Measurements from ENCODE around the gene TRAF3. TPM values are rescaled to one million over a fixed set of nuclear protein-coding genes. Genes with fewer than 3 reads are reported as not detected.

The TRAF3 gene
- total RNA-seq, 1 experiment from 2014 or later, result 14.0 TPM

DNA sequence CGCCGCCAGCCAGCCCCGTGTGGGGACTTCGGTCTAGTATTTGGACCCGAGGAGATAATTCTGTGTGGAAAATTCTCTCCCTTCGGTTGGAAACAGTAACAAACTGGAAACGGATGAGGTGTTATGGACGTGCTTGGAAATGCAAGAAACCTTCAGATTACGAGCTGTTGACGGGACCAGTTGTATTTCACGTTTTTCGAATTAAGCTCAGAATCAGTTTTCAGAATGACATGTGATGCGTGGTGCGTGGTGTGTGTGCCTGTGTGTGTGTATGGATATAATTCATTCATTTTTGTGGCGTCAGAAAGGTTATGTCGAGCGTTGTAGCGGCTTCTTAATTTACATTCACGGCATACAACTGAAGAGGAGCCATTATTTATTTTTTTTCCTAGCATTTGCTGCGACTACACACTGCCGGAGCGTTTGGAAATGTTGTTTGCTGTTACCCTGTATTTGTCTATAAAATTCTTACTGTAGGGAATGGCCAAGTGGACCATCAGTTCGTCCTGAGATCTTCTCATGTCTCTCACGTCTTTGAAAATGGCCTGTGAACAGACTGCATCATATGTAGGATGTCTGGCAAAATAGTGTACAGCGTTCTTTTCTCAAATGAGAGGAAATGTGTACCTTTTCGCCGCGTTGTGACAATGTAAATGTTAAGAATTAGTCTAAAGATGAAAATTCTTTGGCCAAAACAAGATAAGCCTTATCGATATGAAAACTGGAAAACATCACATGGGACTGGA lies 1.3 kb downstream of the TRAF3 start:
- DNase-seq (ENCODE audit: low spot score), result no peak

DNA sequence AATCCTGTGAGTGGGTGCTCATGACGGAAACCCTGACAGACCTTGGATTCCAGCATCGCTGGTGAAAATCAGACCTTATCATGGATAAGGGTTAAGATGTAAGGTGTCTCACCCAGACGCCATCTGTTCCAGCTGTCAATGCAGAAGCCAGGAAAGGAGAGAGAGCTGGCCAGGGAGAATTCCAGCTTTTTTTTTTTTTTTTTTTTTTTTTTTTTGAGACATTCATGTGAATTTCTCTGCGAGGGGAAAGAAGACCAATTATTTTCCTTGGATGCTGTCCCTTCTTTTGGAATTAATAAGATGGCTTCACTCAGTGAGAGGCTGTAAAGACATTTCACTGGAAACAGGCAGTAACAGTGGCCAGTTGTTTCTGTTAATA lies 1.8 kb downstream of the TRAF3 start:
- DNase-seq (ENCODE audit: low spot score), result no peak

DNA sequence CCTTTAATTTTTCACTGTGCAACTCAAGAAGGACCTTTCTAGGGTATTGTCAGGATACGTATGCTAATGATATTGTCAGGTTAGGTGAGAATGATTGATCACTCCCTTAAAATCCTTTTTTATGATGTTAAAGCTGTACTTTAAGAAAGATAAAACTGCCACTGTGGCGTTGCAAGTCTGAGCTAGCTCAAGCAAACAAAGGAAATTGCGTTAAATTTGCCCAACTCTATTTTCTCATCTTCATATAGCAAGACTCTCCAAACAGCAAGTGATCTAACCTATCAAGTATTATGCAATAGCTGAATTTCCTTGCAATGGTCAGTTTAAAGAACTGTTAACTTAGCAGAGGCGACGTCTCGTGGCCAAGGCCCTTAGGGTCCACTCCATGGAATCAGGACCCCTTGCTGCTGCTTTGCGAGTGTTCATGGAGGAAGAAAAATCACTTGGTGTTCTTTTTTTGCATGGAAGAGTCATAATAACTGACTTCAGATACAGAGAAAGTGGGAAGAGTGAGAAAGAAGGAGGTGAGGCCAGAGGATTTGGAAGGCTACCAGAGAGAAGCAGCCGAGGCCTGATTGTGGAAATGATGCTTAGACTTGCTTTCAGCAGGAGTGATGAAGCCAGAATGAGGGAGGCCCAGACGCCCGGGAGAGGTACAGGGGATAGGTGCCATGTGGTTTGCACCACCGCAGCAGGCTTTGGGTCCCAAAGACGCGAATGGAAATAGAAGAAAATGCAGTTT lies 2.5 kb downstream of the TRAF3 start:
- DNase-seq (ENCODE audit: low spot score), result no peak

DNA sequence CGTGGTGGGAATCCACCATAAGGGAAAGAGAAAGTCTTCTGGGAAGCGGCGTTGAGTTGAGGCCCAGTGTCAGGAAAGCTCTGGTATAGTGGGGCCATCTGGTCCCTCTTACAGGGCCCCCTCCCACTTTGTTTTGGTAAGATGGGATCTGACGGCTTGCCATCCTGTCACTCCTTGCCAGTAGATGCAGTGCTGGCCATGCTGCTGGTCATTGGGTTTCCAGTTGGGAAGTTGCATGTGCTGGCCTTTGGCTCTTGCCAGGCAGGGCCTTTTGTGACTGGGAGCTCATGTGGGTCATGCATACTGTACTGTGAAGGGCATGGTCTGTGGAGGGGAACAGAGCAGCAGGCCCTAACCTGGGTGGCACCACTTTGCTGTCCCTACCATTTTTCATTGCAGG lies 3.8 kb downstream of the TRAF3 start:
- DNase-seq (ENCODE audit: low spot score), result no peak

DNA sequence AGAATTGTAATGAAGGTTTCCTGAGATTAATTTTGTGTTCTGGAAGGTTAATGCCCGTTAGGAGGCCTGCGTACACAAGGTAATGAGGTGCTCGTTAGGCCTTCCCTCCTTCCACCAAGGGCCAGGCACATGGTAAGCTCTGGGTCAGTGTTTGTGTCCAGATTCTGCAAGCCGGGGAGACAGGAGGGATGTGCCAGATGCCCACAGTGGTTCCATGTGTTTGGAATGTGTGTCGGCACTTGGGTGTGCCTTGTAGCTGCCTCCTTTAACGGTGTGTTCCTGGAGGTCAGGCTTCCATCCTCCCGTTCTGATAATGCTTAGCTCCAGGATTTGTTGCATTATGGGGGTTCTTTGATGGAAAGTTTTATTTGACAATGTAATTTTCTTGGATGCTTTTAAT lies 5.7 kb downstream of the TRAF3 start:
- DNase-seq (ENCODE audit: low spot score), result no peak

DNA sequence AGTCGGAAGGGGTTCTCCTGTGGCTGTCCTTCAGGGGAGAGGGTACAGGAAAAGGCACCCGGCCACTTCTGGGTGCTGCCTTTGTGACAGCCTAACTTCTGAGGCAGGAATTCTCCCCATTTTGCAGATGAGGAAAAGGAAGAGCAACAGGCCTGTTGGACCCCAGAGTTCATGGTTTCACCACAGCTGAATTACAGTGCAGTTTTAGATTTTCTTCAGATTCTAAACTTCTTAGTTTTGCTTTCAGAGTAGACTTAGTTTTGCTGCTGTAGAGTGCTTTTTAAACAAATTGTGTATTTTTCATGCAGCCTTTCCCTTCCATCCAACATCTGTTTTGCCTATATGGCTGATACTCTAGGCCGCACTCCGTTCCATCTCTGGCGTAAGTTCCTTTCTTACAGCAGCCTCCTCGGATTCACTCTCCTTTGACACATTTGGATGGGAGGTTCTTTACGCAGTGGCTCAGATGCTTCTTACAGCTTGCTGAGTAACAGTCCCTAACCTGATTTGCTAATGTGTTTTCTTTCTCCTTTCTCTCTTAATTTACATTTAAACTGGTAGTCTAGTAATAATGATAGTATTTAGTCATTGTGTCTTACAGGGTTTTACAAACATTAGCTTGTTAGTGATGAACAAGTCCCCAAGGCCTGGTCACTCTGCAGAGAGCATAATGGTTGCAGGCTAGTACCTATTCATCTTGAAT lies 7.8 kb downstream of the TRAF3 start:
- DNase-seq (ENCODE audit: low spot score), result no peak

DNA sequence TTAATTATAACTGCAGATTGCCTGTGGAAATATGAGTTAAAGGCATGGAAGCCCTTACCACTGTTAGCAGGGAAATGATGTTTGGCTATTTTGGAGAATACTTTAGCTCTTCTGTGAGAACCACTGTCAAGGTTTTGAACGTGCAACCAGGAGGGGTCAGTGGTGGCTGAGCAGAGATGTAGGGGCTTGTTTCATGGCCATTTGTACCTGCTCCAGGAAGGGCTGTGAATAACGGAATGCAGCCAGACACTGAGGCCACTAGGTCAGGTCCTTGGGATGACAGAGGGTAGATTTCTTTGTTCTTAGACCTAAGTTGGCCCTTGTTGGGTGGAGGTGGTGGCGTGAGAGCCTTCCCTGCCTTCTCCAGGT lies 8.3 kb downstream of the TRAF3 start:
- DNase-seq (ENCODE audit: low spot score), result no peak

DNA sequence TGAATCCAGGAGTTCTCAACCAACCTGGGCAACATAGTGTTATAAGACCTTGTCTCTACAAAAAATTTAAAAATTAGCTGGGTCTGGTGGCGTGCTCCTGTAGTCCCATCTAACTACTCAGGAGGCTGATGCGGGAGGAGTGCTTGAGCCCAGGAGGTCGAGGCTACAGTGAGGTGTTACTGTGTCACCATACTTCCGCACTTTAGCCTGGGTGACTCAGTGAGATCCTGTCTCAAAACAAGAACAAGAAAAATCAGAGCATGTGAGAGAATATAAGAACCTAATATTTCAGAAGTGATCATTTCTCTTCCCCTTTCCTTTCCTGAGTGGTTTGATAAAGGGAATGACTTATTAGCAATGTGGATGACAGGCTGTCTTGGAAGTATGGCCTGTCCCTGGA lies 9.5 kb downstream of the TRAF3 start:
- no peak for DNase-seq (ENCODE audit: low spot score)

DNA sequence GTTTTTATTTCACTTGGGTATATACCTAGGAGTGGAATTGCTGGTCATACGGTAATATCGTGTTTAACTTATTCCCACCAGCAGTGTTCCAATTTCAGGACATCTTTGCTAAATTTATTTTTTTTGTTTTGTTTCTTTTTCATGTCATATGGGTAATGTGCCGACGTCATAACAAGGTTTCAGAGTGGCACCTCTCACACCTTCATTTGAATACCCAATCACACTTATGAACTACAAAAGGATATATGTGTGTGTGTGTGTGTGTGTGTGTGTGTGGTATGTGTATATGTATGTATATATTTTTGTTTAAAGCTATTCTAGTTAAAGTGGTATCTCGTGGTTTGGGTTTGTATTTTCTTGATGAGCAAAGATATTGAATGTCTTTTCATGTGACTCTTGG lies 12.1 kb downstream of the TRAF3 start:
- DNase-seq (ENCODE audit: low spot score), result no peak

DNA sequence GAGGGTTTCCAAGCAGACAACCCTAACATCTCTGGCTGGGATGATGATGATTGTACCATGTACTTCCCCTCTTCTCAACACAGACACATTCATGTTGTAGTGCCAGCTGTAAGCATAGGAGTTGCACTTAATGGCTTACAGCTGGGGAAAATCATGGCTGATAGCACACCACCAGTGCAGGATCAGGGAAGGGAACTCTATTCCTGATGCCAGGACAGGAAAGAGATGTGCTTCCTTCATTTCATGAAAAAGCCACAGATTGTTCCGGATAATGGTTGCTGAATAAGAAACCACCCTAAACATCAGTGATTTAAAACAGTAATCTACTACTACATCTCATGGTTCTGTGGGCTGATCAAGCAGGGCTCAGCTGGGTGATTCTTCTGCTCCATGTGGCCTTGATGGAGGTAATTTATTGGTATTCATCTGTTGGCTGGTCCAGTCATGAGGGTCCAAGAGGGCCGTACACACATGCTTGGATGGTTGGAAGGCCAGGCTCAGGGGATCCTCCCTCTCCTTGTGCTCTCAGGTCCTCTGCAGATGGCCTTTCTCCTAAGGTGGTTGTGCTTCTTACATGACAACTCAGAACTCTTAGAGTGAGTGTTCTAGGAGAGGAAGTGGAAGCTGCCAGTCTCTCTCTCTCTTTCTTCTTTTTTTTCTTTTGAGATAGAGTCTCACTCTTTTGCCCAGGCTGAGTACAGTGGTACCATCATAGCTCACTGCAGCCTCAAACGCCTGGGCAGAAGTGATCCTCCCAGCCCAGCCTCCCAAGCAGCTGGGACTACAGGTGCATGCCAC lies 16.5 kb downstream of the TRAF3 start:
- no peak for DNase-seq (ENCODE audit: low spot score)

DNA sequence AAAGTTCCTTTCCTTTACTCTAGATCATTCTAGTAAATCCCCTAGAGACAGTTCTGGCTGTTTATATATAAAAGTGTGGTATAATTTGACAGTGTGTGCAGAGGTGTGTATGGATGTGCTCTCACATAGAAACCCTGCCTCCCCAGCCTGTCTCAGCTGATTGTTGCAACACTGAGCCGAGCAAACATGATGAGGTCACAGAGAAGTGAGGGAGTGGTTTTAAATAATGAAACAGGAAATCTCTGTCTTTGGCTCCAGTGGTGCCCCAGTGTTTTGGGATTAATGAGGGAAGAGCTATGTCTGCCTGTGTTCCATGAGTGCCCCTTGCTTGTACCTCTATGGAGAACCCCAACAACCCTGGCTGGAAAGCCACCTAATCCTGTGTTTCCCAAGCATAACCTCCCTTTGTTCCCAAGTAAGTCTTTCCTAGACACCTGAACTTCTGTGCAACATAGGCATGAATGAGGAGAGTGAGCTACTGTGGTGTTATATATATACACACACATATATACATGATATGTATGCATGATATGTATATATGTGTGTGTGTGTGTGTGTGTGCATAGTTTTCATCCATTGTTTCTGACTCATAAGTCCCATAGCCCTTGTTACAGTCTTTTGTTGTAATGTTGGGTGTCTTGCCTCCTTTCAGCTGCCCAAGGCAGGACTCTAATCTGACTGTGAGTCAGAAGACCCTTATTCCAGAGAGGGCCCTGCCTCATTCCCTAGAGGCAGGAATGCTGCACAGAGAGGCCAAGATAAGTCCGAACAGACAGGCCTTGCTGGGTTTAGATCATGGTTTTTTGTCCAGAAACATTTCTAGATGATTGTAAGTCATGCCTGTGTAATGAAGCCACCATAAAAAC lies 18.0 kb downstream of the TRAF3 start:
- peak; percentile 50 for DNase-seq (ENCODE audit: low spot score)

DNA sequence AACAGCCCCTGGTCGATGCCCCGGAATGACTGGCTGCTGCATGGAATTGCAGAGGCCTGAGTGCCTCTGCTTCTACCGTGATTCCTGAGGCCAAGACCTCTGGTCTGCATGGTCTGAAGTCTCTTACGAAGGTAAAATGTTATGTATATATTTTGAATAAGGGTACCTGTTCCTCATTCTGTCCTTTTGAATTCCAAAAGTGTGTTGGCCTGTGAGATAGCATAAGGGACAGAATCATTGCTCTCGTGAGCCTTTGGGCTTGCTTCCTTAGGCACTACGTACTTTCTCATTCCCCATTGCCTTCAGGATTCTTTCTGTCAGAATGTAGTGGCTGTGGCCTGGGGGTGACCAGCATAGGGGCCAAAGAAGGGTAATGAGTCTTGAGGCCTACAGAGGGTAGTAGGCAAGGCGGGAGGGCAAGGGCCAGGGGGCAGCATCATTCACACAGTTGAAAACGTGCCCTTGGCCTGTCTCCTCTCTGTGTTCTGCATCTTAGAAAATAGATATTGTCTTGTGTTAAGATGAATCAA lies 19.5 kb downstream of the TRAF3 start:
- DNase-seq (ENCODE audit: low spot score), result no peak

DNA sequence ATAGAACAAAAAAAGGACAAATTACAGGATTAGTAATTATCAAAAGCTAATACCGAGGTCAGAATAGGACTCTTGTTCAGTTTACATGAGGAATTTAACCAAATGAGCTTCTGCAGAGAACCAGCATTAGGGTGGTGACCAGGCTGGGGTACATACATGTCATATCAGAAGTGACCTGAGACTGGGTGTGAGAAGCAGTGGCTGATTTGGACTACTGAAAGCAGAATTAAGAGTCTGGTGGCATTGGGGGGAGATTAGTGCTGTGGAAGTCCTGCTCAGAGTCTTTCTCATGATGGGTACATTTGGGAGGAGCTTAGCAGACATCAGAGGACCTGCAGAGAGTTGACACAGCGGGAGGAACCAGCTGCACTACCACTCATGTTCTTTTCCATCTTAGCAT lies 21.7 kb downstream of the TRAF3 start:
- DNase-seq (ENCODE audit: low spot score), result no peak

DNA sequence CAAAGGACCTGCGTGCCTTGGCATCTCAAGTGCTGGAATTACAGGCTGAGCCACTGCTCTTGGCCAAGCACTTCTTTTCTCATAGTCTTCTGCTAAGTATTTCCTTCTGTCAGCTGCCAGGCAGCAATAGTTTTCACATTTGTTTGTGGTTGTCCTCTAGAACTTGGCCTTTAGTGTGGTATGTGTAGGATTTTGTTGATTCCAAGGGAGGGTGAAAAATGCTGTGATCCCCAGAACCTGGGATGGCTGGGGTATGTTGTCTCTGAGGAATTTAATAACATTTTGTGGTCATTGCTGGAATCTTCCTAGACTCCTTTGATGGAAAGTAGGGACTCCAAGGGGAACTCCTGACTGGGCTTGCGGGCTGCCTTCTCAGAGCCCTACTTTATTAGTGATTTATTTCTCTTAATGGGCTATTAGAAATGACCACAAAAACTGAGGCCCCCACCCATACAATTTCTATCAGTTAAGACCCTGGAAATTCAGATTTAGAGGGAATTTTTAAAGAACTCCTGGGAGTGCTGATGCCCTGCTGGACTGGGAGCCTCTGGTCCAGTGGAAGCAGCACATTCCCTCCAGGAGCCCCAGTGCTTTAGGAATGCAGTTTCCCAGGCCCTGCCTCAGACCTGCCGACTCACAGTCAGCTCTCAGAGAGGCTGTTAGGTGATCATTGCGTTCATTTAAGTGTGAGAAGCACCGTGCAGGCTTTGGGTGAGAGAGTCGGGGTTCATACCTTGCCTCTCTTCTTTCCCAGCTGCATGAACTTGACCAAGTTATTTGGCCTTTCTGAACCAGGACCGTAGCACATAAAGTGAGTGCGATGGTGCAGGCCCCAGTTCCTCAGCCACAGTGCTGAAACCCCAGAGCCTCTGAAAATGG lies 22.7 kb downstream of the TRAF3 start:
- peak; percentile 65 for DNase-seq (ENCODE audit: low spot score)

DNA sequence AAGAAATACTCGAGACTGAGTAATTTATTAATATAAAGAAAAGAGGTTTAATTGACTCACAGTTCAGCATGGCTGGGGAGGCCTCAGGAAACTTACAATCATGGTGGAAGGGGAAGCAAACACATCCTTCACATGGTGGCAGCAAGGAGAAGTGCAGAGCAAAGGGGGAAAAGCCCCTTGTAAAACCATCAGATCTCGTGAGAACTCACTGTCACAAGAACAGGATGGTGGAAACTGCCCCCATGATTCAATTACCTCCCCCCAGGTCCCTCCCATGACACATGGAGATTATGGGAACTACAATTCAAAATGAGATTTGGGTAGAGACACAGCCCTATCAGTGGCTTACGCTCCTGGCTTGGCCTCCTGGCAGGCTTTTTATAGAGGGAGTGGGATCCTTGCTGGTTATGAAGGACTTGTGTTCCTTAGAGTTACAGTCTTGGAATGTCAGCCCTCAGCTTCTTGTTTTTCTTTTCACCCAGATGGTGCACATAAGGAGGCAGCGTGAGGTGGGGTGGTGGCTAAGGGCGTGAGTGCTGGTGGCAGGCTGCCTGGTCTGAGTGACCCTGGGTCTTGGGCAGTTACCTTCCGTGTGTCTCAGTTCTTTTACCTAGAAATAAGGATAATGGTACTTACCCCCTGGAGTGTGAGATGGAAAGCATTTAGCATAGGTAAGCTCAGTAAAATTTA lies 25.7 kb downstream of the TRAF3 start:
- DNase-seq (ENCODE audit: low spot score), result no peak

DNA sequence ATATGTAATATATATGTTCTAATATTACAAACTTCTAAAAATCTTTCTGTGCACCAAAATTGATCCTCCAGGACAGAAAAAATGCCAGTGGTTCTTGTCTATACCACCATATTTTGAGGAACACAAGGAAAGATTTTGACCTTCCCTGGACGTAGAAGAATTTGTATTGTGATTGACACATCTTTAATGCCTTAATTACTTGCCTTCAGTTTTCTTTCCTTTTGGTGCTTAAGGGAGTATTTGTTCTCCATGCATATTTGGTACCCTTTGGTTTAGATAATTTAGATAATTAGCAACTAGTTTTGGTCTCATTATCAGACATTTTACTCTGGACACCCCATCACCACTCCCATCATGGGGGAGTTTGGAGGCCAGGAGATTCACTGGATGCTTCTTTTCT lies 27.6 kb downstream of the TRAF3 start:
- DNase-seq (ENCODE audit: low spot score), result no peak

DNA sequence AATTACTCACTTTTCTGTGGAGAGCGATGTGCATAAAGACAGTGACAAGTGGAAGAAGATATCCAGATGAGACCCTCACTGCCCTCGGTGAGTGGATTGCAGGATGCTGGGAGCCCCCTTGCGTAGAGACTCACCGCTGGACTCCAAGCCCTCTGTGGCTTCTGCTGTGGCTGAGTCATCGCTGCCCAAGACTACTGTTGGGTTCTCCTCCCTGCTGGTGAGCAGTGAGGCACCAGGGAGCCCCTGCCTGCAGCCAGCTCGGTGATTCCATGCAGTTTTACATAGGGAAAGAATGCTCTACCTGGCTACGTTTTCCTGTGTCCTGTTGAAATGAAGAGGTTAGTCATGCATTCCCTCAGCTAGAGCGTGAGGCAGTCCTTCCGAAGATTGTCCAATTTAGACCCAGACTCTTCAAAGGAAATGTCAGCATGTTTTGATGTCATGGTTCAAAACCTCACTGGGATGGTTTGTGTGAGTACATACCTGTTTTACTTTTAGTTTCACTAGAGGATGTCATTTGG lies 28.2 kb downstream of the TRAF3 start:
- peak; percentile 65 for DNase-seq (ENCODE audit: low spot score)

DNA sequence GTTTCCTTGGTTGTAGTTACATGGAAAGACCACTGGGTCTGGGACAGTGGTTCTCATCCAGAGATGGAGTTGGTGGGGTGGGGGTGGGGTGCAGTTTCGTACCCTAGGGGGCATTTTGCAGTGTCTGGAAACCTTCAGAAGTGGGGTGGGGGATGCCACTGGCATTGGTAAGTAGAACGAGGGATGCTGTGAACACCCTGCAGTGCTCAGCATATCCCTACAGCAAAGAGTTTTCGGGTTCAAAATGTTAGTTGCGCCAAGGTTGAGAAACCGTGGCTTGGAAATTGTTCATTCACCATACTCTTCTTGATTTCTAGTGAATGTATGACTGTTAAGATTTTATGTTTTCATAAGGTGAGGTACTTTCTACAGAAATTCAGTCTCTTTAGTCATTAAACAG lies 28.7 kb downstream of the TRAF3 start:
- no peak for DNase-seq (ENCODE audit: low spot score)

DNA sequence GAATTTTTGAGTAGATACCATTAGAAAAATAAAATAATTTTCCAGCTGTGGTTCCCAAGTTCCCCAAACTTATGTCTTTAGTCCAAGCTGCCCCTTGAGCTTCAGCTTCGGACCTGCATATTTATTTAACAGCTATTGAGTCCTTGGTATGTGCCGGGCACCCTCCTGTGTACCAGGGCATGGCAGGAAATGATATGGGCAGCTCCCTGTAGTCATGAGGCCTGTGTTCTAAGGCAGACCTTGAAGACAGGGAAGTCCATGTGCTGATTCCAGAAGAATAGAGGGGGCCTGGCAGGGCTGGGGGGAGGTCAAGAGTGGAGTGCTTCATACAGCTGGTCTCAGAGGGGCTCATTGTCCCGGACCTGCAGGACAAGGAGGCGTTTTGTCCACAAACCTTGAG lies 29.2 kb downstream of the TRAF3 start:
- DNase-seq (ENCODE audit: low spot score), result no peak
